RPMI7951 (cell line): Measurements from ENCODE around the gene RBM22. TPM values are rescaled to one million over a fixed set of nuclear protein-coding genes. Genes with fewer than 3 reads are reported as not detected.
"Not testable (repeated sequence)": the region's sequence is repeated elsewhere in the genome, so short reads cannot be mapped to it uniquely, and the experiment has no call there.

Experiments used
- DNase-seq: peaks from one replicate; pipeline ENCODE4 v3.0.0-alpha.2; 2012; ENCODE audit warnings: low read depth
- total RNA-seq: library from RNA; depleted of rRNA; stranded (reverse); fragments of >200 nt; shearing (Covaris generic); gene quantifications from 2 replicates; pipeline ENCODE4 v1.2.3, GENCODE V29; 2014; rRNA removed

Gene RBM22
- 34.2 and 38.0 TPM in 2 replicates for total RNA-seq

- peak; percentile 86 for DNase-seq
Observed at GRCh38 chr5:150700594-150701377, at the start of gene RBM22. TSS of gene RBM22 (minus strand) at chr5:150701062. CDS start at chr5:150700985, 77 bp downstream.

GRCh38 chr5:150750469-150750868 is 49.6 kb upstream of the RBM22 start:
- DNase-seq: no peak

GRCh38 chr5:150743142-150743488 is 42.3 kb upstream of the RBM22 start:
- not testable (repeated sequence) for DNase-seq

GRCh38 chr5:150742455-150743141 is 41.7 kb upstream of the RBM22 start:
- DNase-seq: not testable (repeated sequence)

GRCh38 chr5:150740992-150741391 is 40.1 kb upstream of the RBM22 start:
- DNase-seq: no peak

- DNase-seq: no peak
Observed at GRCh38 chr5:150738862-150739261, 38.0 kb upstream of the RBM22 start.

- peak; percentile 6 for DNase-seq
Observed at GRCh38 chr5:150734579-150735384, 33.9 kb upstream of the RBM22 start.

- no peak for DNase-seq
Observed at GRCh38 chr5:150731669-150732242, 30.9 kb upstream of the RBM22 start.

GRCh38 chr5:150729859-150730258 is 29.0 kb upstream of the RBM22 start:
- DNase-seq: no peak

- DNase-seq: no peak
Observed at GRCh38 chr5:150723845-150724244, 23.0 kb upstream of the RBM22 start.

GRCh38 chr5:150710165-150710564 is 9.3 kb upstream of the RBM22 start:
- peak; percentile 6 for DNase-seq

- no peak for DNase-seq
Observed at GRCh38 chr5:150706776-150707390, 6.0 kb upstream of the RBM22 start.

- no peak for DNase-seq
Observed at GRCh38 chr5:150703762-150704161, 2.9 kb upstream of the RBM22 start.

GRCh38 chr5:150700246-150700593 is 642 bp downstream of the RBM22 start:
- DNase-seq: no peak

GRCh38 chr5:150694612-150695011 is 6.2 kb downstream of the RBM22 start:
- peak; percentile 24 for DNase-seq

GRCh38 chr5:150692276-150692675 is 8.6 kb downstream of the RBM22 start:
- DNase-seq: no peak

- no peak for DNase-seq
Observed at GRCh38 chr5:150690760-150691159, 10.1 kb downstream of the RBM22 start.

- DNase-seq: no peak
Observed at GRCh38 chr5:150689120-150689519, 11.7 kb downstream of the RBM22 start.

- DNase-seq: no peak
Observed at GRCh38 chr5:150676578-150676977, 24.3 kb downstream of the RBM22 start.

- no peak for DNase-seq
Observed at GRCh38 chr5:150675069-150675468, 25.8 kb downstream of the RBM22 start.

GRCh38 chr5:150674341-150674821 is 26.5 kb downstream of the RBM22 start:
- no peak for DNase-seq

- DNase-seq: no peak
Observed at GRCh38 chr5:150672884-150673275, 28.0 kb downstream of the RBM22 start.
